NCI-H2107 treated with DMSO at 0.1 percent for 48 hours (cell line): Measurements from ENCODE around the gene L2HGDH.
A peak's percentile ranks its signal among the peaks of the same experiment; 100 is the strongest.
"Not testable (repeated sequence)": the region's sequence is repeated elsewhere in the genome, so short reads cannot be mapped to it uniquely, and the experiment has no call there.

Experiments
- DNase-seq: peaks from one replicate; lab custom pipeline; 2025; ENCODE audit not compliant: unreplicated experiment; lab: John Stamatoyannopoulos, UW

The L2HGDH gene

GRCh38 chr14:50340045-50340444 lies 28.0 kb upstream of the L2HGDH start:
- DNase-seq = no peak

GRCh38 chr14:50339178-50339804 lies 27.3 kb upstream of the L2HGDH start:
- DNase-seq = no peak

DNA sequence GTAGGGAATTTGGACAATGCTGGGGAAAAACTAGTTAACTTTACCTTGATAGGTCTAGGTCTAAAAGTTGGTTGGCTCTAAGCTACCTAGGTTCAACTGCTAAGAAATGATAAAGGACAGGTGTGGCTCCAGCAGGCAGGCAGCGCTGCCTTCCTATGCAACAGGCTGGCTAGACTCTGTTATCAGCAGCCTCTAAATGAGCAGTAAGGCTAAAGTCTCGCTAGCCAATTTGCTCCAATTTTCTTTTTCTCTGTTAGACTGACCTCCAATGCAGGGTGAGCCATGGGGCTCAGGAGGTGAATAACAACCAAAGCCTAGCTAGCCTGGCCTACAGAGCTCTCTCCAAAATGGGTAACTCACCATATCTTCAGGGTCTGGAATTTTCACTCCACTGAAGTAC lies 26.6 kb upstream of the L2HGDH start:
- no peak for DNase-seq

DNA sequence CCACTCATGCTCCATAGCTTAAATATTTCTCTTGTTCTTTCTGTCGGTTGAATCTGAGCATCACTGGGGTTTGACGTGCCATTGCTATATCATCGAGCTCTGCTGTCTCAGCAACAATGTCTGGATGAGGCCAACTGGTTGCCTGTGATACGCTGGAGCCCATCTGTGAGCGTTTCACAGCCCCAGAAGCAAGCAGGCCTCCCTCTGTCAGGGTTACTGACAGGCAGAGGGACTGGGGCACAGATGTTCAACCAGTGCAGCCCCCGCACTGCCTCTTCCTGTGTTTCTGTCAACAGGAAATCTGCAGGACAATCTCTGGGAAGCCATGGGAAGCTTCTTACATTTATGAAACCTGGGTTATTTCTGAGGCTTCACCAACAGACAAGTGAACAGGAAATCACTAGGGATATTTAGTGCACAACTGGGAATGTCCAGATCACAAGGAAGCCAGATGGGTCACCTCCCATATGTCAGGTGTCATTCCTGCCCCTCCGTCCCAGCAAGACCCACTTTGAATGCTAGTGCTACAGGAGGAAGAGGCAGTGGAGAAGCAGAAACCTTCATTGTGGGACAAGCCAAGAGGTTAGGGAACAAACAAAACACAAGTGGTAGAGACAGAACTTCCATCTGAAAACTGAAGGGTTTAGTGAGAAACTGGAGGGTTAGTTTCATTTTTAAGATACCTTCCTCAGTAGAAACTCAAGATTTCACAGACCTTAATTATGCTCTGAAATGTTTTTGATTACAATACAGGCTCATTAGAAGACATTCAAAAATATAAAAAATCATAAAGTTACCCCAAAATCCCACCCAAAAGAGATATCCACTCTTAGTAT lies 24.2 kb upstream of the L2HGDH start:
- DNase-seq = no peak

DNA sequence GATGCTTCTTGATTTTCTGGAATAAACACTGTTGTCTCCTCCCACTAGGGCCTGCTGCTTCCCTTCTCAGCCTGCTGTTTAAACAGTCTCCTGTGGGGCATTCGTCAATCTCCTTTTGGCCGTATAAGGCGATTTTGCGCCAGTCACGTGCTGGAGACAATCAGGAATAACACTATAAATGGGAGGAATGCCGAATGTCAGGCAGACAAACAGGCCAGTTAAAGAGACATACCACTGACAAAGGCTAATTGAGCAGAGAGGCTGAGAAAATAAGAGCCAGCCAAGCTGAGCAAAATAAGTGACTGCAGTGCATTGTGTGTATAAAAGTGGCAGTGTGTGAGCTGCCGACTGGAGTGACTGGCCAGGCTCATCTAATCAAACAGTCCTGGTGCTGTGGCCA lies 23.4 kb upstream of the L2HGDH start:
- DNase-seq = peak; percentile 53

DNA sequence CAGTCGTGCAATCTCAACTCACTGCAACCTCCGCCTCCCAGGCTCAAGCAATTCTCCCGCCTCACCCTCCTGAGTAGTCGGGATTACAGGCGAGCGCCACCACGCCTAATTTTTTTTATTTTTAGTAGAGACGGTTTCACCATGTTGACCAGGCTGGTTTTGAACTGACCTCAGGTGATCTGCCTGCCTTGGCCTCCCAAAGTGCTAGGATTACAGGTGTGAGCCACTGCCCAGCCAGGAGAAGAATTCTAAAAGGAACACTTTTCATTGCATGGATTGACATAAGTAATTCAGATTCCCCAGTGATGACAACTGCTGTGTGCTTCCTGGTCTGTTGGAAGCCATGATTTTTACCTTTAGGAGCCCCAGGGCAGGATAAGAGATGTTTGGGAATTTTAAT lies 22.2 kb upstream of the L2HGDH start:
- no peak for DNase-seq

DNA sequence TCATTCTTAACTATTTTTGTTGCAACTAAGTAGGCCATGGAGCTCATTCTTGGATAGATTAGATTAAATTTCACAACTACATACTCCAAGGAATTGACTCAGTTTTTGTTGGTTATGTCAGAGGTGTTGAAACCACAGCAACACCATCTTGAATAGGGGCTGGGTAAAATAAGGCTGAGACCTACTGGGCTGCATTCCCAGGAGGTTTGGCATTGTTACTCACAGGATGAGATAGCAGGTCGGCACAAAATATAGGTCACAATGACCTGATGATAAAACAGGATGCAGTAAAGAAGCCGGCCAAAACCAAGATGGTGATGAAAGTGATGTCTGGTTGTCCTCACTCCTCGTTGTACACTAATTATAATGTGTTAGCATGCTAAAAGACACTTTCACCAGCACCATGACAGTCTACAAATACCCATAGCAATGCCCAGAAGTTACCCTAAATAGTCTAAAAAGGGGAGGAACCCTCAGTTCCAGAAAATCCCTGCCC lies 21.0 kb upstream of the L2HGDH start:
- no peak for DNase-seq

GRCh38 chr14:50331596-50331995 lies 19.6 kb upstream of the L2HGDH start:
- DNase-seq = no peak

DNA sequence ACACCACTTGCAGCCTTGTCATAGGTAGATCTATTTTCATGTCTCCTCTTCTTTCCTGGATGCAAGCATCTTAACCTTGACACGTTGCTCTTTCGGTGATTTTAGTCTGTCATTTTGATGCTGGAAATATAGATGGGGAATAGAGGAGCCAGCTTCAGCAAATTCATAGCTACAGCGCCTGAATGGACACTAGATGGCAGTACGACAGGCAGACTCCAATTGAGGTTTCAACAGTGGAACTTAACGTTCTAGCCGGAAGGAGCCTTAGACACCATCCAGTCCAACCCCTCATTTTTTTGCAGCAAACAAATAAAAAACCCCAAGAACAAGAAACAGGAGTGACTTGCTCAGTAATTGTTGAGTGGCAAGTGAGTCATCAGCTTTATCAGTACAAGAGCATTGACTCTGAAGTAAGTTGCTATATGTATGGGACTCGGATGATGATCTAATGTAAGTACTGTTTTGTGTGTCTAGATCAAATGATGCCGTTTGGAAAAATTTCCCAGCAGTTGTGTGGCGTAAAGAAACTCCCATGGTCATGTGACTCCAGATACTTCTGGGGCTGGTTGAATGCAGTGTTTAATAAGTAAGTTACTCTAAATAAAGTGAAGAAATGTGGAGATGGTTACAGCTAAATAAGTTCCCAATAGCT lies 9.1 kb upstream of the L2HGDH start:
- DNase-seq = peak; percentile 97

GRCh38 chr14:50320283-50320682 lies 8.3 kb upstream of the L2HGDH start:
- no peak for DNase-seq

DNA sequence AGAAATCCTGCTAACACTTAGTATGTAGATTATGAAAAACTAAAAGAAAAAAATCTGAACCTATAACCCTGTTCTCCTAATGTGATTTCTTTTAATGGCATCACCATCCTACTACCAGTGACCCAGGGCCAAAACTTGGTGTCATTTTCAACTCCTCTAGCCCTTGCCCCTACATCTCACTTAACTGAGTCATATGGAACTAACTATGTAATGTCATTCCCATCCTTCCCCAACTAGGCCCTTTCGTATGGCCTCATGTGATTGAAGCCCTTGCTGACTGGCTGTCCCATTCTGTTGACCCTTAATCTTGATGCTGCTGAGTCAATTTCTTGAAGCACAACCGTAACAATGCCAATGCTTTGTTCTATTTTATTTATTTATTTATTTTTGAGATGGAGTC lies 7.7 kb upstream of the L2HGDH start:
- DNase-seq = no peak

DNA sequence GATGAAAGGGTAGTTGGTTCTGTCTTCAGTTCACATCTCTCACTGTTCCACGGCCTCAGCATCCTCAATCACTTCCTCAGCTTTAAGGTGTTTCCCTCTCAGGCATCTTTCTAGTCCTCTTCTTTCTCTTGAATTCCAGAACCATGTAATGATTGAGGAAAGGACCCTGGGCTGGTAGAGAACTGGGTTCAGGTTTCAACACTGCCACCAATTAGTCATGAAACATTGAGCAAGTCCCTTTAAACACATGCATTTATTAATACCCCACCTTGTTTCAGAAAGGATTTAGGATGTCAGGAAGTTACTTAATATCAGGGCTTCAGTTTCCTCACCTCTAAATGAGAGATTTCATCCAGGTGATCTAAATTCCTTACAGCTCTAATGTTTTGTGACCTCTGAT lies 7.3 kb upstream of the L2HGDH start:
- DNase-seq = no peak

DNA sequence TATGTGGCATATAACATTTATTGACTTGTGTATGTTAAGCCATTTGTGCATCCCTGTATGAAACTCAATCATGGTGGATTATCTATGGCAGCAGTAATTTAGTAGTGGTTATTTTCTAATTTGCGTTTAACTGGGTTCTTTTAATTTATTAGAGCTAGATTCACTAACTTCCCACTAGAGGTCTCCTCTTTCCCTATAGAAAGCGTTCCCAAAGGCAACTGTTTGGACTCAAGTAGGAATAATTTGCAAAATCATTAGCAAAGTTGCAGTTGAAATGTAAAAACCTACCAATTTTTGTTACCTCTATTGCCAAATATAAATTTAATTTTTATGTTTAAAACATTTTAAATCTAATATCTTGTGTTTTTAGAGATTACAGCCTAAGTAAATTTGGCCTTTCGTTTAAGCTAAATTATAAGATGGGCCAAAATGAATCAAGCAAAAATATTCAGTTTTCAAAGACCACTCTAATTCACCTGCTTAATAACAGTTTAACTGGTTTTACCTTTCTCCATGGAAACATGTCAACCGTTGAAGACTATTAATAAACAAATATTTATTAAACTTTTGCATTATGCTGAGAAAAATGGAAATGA lies 6.1 kb upstream of the L2HGDH start:
- peak; percentile 27 for DNase-seq

DNA sequence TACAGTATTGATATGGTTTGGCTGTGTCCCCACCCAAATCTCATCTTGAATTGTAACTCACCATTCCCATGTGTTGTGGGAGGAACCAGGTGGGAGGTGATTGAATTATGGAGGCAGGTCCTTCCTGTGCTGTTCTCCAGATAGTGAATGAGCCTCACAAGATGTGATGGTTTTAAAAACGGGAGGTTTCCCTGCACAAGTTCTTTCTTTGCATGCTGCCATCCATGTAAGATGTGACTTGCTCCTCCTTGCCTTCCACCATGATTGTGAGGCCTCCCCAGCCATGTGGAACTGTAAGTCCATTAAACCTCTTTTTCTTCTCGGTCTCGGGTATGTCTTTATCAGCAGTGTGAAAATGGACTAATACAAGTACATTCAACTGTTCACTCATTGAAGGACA lies 2.1 kb upstream of the L2HGDH start:
- DNase-seq = not testable (repeated sequence)

DNA sequence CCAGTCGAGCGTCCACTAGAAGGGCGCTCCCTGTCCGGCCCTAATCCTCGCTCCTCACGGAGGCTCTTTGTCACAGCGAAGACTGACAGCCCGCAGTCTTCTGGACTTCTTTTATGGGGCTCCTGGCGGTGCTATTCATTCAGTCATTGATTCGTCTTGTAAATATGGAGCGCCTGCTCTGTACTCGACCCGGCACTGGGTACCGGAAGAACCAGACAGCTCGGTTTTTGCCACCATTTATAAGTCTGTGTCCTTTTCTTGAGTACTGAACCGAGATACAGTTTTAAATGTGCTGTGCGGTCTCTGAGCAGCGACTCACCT lies 665 bp upstream of the L2HGDH start:
- DNase-seq = peak; percentile 89

- peak; percentile 70 for DNase-seq
These were observed 575 bp downstream of the L2HGDH start for GRCh38 chr14:50311337-50311971.

DNA sequence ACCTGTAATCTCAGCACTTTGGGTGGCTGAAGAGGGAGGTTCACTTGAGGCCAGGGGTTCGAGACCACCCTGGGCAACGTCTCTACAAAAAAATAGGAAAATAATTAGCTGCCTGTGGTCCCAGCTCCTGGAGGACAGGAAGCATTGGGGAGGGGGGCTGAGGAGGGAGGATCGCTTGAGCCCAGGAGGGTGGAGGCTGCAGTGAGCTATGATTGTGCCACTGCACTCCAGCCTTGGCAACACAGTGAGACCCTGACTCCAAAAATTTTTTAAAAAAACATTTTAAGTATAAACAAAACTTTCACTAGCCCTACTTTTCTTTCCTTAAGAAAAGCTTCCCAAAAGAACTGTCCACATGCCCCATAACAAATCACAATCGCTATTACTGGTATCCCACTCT lies 1.6 kb downstream of the L2HGDH start:
- no peak for DNase-seq

DNA sequence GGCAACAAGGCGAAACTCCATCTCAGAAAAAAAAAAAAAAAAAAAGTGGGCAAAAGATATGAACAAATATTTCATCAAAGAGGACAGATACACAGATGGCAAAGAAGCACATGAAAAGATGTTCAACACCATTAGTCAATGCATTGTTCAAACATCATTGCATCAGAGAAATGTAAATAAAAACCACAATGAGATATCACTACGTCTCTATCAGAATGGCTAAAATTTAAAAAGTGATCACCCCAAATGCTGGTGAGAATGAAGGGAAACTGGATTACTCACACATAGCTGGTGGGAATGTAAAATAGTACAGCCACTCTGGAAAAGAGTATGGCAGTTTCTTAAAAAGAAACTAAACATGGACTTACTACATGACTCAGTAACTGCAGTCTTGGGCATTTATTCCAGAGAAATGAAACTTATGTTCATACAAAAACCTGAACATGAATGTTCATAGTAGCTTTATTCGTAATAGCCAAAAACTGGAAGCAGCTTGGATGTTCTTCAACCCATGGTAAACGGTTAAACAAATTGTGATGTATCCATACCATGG lies 3.6 kb downstream of the L2HGDH start:
- no peak for DNase-seq

DNA sequence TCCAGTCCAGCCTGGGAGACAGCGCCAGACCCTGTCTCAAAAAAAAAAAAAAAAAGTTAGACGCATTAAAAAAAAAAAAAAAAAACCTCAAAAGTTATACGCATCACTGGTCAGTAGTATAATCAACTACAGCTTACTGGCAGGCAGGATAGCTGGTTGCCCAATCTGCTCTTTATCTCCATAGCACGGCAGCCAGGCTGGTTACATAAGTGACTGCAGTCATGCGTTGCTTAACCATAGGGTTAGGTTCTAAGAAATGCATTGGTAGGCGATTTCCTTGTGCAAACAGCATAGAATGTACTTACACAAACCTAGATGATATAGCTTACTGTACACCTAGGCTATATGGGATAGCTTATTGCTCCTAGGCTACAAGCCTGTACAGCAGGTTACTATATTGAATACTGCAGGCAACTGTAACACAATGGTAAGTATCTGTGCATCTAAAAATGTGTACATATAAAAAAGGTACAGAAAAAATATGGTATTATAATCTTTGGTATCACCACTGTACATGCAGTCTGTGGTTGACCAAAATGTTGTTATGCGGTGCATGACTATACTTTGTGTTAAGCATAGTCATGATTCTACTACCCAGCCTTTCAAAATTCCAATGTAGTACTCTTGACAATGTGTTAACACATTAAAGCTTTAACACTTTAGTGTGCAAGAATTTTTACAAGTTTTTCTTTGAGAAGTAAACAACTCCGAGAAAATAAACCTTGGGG lies 8.1 kb downstream of the L2HGDH start:
- no peak for DNase-seq

DNA sequence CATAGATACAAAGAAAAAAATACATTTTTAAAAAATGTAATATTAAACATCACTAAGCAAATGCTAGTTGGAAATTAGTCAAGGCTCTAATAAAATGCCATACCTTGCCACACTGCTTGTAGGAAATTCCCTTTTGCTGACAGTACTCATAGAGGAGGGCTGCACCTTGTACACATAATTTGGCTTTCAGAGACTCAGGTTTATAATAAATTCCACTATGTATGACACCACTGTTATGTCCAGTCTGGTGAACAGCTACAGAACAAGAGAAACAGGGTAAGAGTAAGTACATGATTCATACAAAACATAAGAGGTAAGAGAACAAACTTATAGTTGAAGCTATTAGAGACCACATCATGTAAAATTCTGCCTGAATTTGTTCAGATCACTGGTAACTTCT lies 10.1 kb downstream of the L2HGDH start:
- no peak for DNase-seq
